H9 (cell line): ENCODE results near the gene SORCS2. TPM values are rescaled to one million over a fixed set of nuclear protein-coding genes. Genes with fewer than 3 reads are reported as not detected.

Experiments
- DNase-seq: peaks from one replicate; pipeline ENCODE4 v3.0.0-alpha.2; 2017
- H2AFZ ChIP-seq: one replicate; pipeline ENCODE4 v1.6.1; 2013; ENCODE audit warnings: mild to moderate bottlenecking, low read length, control low read depth, moderate library complexity
- H2AK5ac ChIP-seq: 2 replicates; pipeline ENCODE4 v1.6.1; 2013; ENCODE audit warnings: low read length, control low read depth, mixed read lengths; ENCODE audit not compliant: insufficient read length
- H2BK120ac ChIP-seq: one replicate; pipeline ENCODE4 v1.6.1; 2013; ENCODE audit warnings: low read depth, mild to moderate bottlenecking, low read length, control low read depth, inconsistent platforms; ENCODE audit not compliant: poor library complexity, severe bottlenecking
- H2BK12ac ChIP-seq: 2 replicates; pipeline ENCODE4 v1.6.1; 2013; ENCODE audit warnings: low read length, control low read depth, mixed read lengths, low read depth; ENCODE audit not compliant: insufficient read length
- H2BK15ac ChIP-seq: 2 replicates; pipeline ENCODE4 v1.6.1; 2013; ENCODE audit warnings: low read depth, low read length, control low read depth
- H2BK20ac ChIP-seq: one replicate; pipeline ENCODE4 v1.6.1; 2013; ENCODE audit warnings: low read depth, mild to moderate bottlenecking, low read length, control low read depth, inconsistent platforms; ENCODE audit not compliant: poor library complexity, severe bottlenecking
- H2BK5ac ChIP-seq: 2 replicates; pipeline ENCODE4 v1.6.1; 2013; ENCODE audit warnings: low read length, control low read depth, mixed read lengths; ENCODE audit not compliant: insufficient read length
- H3K14ac ChIP-seq: 2 replicates; pipeline ENCODE4 v1.6.1; 2013; ENCODE audit warnings: low read length, control low read depth; ENCODE audit not compliant: insufficient read depth
- H3K18ac ChIP-seq: 2 replicates; pipeline ENCODE4 v1.6.1; 2013; ENCODE audit warnings: low read depth, mild to moderate bottlenecking, mixed read lengths, low read length, control low read depth; ENCODE audit not compliant: insufficient read length
- H3K23ac ChIP-seq: 2 replicates; pipeline ENCODE4 v1.6.1; 2013; ENCODE audit warnings: low read length, control low read depth, mixed read lengths, low read depth; ENCODE audit not compliant: insufficient read length
- H3K23me2 ChIP-seq: 2 replicates; pipeline ENCODE4 v1.6.1; 2013; ENCODE audit warnings: low read depth, mild to moderate bottlenecking, mixed read lengths, low read length, control low read depth; ENCODE audit not compliant: insufficient read length, poor library complexity, severe bottlenecking
- H3K27ac ChIP-seq: 2 replicates; pipeline ENCODE4 v1.5.1; 2013; ENCODE audit warnings: low read length, control low read depth, mixed read lengths, low read depth; ENCODE audit not compliant: insufficient read length
- H3K27me3 ChIP-seq: 2 replicates; pipeline ENCODE4 v1.6.1; 2013; ENCODE audit warnings: low read length, control low read depth, inconsistent platforms; ENCODE audit not compliant: insufficient read depth
- H3K4ac ChIP-seq: 2 replicates; pipeline ENCODE4 v1.6.1; 2013; ENCODE audit warnings: low read depth, mild to moderate bottlenecking, control low read depth, inconsistent platforms, low read length, moderate library complexity
- H3K4me1 ChIP-seq: 2 replicates; pipeline ENCODE4 v1.6.1; 2013; ENCODE audit warnings: low read length, control low read depth, inconsistent platforms; ENCODE audit not compliant: insufficient read depth
- H3K4me2 ChIP-seq: 2 replicates; pipeline ENCODE4 v1.6.1; 2013; ENCODE audit warnings: low read length, control low read depth, mixed read lengths; ENCODE audit not compliant: insufficient read length, insufficient read depth
- H3K56ac ChIP-seq: 2 replicates; pipeline ENCODE4 v1.6.1; 2013; ENCODE audit warnings: low read depth, mild to moderate bottlenecking, mixed read lengths, low read length, control low read depth; ENCODE audit not compliant: insufficient read length
- H3K79me1 ChIP-seq: 2 replicates; pipeline ENCODE4 v1.6.1; 2013; ENCODE audit warnings: low read depth, mild to moderate bottlenecking, moderate library complexity, low read length, control low read depth, inconsistent platforms; ENCODE audit not compliant: insufficient read depth, poor library complexity, severe bottlenecking
- H3K79me2 ChIP-seq: 2 replicates; pipeline ENCODE4 v1.6.1; 2013; ENCODE audit warnings: low read length, control low read depth, inconsistent platforms; ENCODE audit not compliant: insufficient read depth
- H3K9ac ChIP-seq: 2 replicates; pipeline ENCODE4 v1.6.1; 2013; ENCODE audit warnings: low read length, control low read depth, mixed read lengths; ENCODE audit not compliant: insufficient read length; ENCODE audit errors: extremely low read depth
- H3K9me3 ChIP-seq: one replicate; pipeline ENCODE4 v1.6.1; 2013; ENCODE audit warnings: low read depth, low read length, inconsistent platforms; ENCODE audit not compliant: control insufficient read depth
- H3T11ph ChIP-seq: one replicate; pipeline ENCODE4 v1.6.1; 2013; ENCODE audit warnings: mild to moderate bottlenecking, low read length, control low read depth, inconsistent platforms
- H4K20me1 ChIP-seq: one replicate; pipeline ENCODE4 v1.6.1; 2013; ENCODE audit not compliant: control insufficient read depth, insufficient read length, insufficient read depth
- H4K5ac ChIP-seq: 2 replicates; pipeline ENCODE4 v1.6.1; 2013; ENCODE audit warnings: low read depth, mild to moderate bottlenecking, mixed read lengths, low read length, control low read depth; ENCODE audit not compliant: insufficient read length
- H4K8ac ChIP-seq: replicated peaks from 2 replicates; pipeline ENCODE4 v1.6.1; 2013; ENCODE audit warnings: low read length, control low read depth, mixed read lengths, low read depth; ENCODE audit not compliant: insufficient read length
- H4K91ac ChIP-seq: 2 replicates; pipeline ENCODE4 v1.6.1; 2013; ENCODE audit warnings: low read depth, mild to moderate bottlenecking, moderate library complexity, mixed read lengths, low read length, control low read depth; ENCODE audit not compliant: insufficient read length
- H3K27ac Mint-ChIP-seq, 3 experiments: 2 replicates in 2 of 3; 3 replicates in 1 of 3; pipeline ENCODE4 v1.8.0; 2020 to 2021; ENCODE audit warnings: mixed read lengths in 3 of 3, mild to moderate bottlenecking in 1 of 3, moderate library complexity in 1 of 3
- H3K27me3 Mint-ChIP-seq: 2 replicates; pipeline ENCODE4 v1.8.0; 2021; ENCODE audit warnings: low read depth, mild to moderate bottlenecking, moderate library complexity, mixed read lengths
- H3K36me3 Mint-ChIP-seq, 3 experiments: 2 replicates in 2 of 3; 3 replicates in 1 of 3; pipeline ENCODE4 v1.8.0; 2020 to 2021; ENCODE audit warnings: low read depth in 3 of 3, mixed read lengths in 3 of 3; ENCODE audit not compliant: insufficient read depth in 1 of 3
- H3K4me1 Mint-ChIP-seq, 2 experiments: 2 replicates each; pipeline ENCODE4 v1.8.0; 2020; ENCODE audit warnings: mixed read lengths in 2 of 2
- H3K4me3 Mint-ChIP-seq, 2 experiments: 2 replicates in 1 of 2; 3 replicates in 1 of 2; pipeline ENCODE4 v1.8.0; 2020 to 2021; ENCODE audit warnings: mild to moderate bottlenecking in 2 of 2, mixed read lengths in 2 of 2, moderate library complexity in 1 of 2
- H3K9me3 Mint-ChIP-seq, 2 experiments: 2 replicates in 1 of 2; 3 replicates in 1 of 2; pipeline ENCODE4 v1.8.0; 2020; ENCODE audit warnings: mild to moderate bottlenecking in 2 of 2, mixed read lengths in 2 of 2, moderate library complexity in 1 of 2
- WGBS: extraction: QIAGEN DNeasy Blood & Tissue Kit; methylation state at CpG from one replicate; pipeline ENCODE4 v1.1.7; 2013; ENCODE audit warnings: missing lambda C conversion rate, low lambda C conversion rate, mixed read lengths; ENCODE audit not compliant: insufficient read length; ENCODE audit errors: extremely low coverage; 5-methylcytosine and 5-hydroxymethylcytosine counted together
- total RNA-seq: library from RNA; stranded (reverse); gene quantifications from 2 replicates; pipeline ENCODE4 v1.2.1, GENCODE V29; 2021
- TF ChIP-seq, protein P1 (sequence below): fragments of 200-600 bp; sonication (generic); conservative IDR thresholded peaks from 3 replicates; pipeline ENCODE4 v1.8.0; 2021; ENCODE audit warnings: antibody characterized with exemption, mild to moderate bottlenecking

The SORCS2 gene
- total RNA-seq, 1 experiment from 2014 or later: 0.57 TPM

DNA sequence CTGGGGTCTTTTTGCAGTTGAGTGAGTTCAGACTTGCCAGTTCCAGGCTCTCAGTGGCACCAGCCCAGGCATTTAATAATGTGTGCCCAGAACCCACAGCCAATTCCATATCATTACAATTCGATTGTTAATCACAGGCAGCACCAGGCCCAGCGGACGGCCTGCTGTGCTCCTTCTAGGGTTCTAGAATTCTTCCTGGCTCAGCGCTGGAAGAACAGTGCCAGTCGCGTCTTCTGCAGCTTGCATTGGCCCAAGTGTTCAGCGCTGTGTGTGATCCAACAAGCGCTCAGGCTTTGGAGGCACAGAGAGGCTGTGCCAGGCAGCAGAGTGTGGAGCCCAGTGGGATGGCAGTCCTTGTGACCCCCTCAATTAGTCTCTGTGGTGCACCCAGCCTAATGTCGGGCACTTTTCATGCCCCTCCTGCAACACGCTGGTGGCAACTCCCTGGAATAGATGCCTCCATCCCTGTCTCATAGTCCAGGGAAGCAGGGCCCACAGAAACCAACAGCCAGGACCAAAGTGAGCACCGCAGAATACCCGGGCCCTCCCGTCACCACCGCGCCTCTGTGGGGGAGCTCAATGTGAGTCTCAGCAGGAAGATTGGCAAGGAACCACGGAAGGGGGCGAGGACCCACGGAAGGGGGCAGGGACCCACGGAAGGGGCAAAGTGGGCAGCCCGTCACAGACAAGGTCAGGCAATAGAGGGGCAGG, 554.2 kb downstream of the SORCS2 start:
- no peak overlapping the region for H2BK15ac ChIP-seq
- H3K79me2 ChIP-seq: no peaks in the 10 kb centered on the region
- no peak overlapping the region for H3K23ac ChIP-seq
- TF ChIP-seq, protein P1, sequence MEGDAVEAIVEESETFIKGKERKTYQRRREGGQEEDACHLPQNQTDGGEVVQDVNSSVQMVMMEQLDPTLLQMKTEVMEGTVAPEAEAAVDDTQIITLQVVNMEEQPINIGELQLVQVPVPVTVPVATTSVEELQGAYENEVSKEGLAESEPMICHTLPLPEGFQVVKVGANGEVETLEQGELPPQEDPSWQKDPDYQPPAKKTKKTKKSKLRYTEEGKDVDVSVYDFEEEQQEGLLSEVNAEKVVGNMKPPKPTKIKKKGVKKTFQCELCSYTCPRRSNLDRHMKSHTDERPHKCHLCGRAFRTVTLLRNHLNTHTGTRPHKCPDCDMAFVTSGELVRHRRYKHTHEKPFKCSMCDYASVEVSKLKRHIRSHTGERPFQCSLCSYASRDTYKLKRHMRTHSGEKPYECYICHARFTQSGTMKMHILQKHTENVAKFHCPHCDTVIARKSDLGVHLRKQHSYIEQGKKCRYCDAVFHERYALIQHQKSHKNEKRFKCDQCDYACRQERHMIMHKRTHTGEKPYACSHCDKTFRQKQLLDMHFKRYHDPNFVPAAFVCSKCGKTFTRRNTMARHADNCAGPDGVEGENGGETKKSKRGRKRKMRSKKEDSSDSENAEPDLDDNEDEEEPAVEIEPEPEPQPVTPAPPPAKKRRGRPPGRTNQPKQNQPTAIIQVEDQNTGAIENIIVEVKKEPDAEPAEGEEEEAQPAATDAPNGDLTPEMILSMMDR: no peak
- H3K9me3 ChIP-seq: no peaks in the 10 kb centered on the region
- no peak overlapping the region for H3K4me2 ChIP-seq
- H3K27me3 ChIP-seq: no peaks in the 10 kb centered on the region
- no peak overlapping the region for H3K4ac ChIP-seq
- H4K5ac ChIP-seq: no peak overlapping the region
- WGBS: no CpG with 5 or more reads among the region's 20 CpGs
- H3K4me1 ChIP-seq: no peaks in the 10 kb centered on the region
- Mint-ChIP-seq H3K27ac (no peak overlapping the region), H3K4me1 (no peaks in the 10 kb centered on the region), H3K9me3 (no peaks in the 10 kb centered on the region; a peak in 2 of 5 replicates), H3K4me3 (no peak overlapping the region), H3K27me3 (peaks cover 36% of the 10 kb centered on the region), H3K36me3 (no peaks in the 10 kb centered on the region; a peak in 1 of 7 replicates)
- H3K9ac ChIP-seq: no peak overlapping the region
- H2BK12ac ChIP-seq: no peak overlapping the region
- H3K79me1 ChIP-seq: no peaks in the 10 kb centered on the region
- no peaks in the 10 kb centered on the region for H3K23me2 ChIP-seq
- no peak overlapping the region for H2AFZ ChIP-seq
- no peak overlapping the region for H4K8ac ChIP-seq
- no peak overlapping the region for H2AK5ac ChIP-seq
- H2BK120ac ChIP-seq: no peak overlapping the region
- no peak for DNase-seq
- H3K14ac ChIP-seq: no peak overlapping the region; the same call in 1 of the 2 replicates
- no peak overlapping the region for H3K56ac ChIP-seq
- H4K20me1 ChIP-seq: no peaks in the 10 kb centered on the region
- H2BK20ac ChIP-seq: no peak overlapping the region
- no peak overlapping the region for H2BK5ac ChIP-seq
- H3T11ph ChIP-seq: no peak overlapping the region
- H4K91ac ChIP-seq: no peak overlapping the region
- H3K18ac ChIP-seq: no peak overlapping the region
- no peak overlapping the region for H3K27ac ChIP-seq
